Stimulated activated CD4-positive, alpha-beta T cell treated with anti-CD3 and anti-CD28 coated beads, Interleukin-1b, Interleukin-23, amount 100 ng/mL, for 1 hour (primary cell): ENCODE measurements around the gene OR5I1.
"Not testable (repeated sequence)": the region's sequence is repeated elsewhere in the genome, so short reads cannot be mapped to it uniquely, and the experiment has no call there.

Source experiments
- DNase-seq, 2 donors: peaks; one replicate each; pipeline ENCODE4 v3.0.0-alpha.2; 2020; ENCODE audit warnings: low read depth in 2 of 2

Gene OR5I1

GRCh38 chr11:55936300-55936699, at the start of gene OR5I1:
Gene OR5I1, minus strand, starts transcription at chr11:55936400. Its CDS starts 0 bp downstream, at chr11:55936400.
- no peak for DNase-seq

GRCh38 chr11:55970935-55971334, 34.7 kb upstream of the OR5I1 start:
- no peak for DNase-seq

- DNase-seq: no peak
Measured at GRCh38 chr11:55969845-55970244, 33.6 kb upstream of the OR5I1 start, which contains the start of gene OR10AG1. Gene OR10AG1, minus strand, starts transcription at chr11:55969945. Its CDS starts 38 bp downstream, at chr11:55969907.

GRCh38 chr11:55967914-55968313, 31.7 kb upstream of the OR5I1 start:
- DNase-seq: no peak

- DNase-seq: no peak
Measured at GRCh38 chr11:55966391-55966790, 30.2 kb upstream of the OR5I1 start.

GRCh38 chr11:55956521-55956920, 20.3 kb upstream of the OR5I1 start:
- no peak for DNase-seq

- DNase-seq: no peak
Measured at GRCh38 chr11:55949330-55949729, 13.1 kb upstream of the OR5I1 start.

GRCh38 chr11:55942785-55943392, 6.7 kb upstream of the OR5I1 start:
- DNase-seq: no peak

- no peak for DNase-seq
Measured at GRCh38 chr11:55920537-55920936, 15.7 kb downstream of the OR5I1 start.

- DNase-seq: no peak
Measured at GRCh38 chr11:55914482-55914881, 21.7 kb downstream of the OR5I1 start, which contains the start of gene OR5W2. Gene OR5W2, minus strand, starts transcription at chr11:55914582. Its CDS starts 0 bp downstream, at chr11:55914582.

GRCh38 chr11:55902308-55902707, 33.9 kb downstream of the OR5I1 start:
- no peak for DNase-seq

- DNase-seq: no peak
Measured at GRCh38 chr11:55895216-55895615, 41.0 kb downstream of the OR5I1 start.

- DNase-seq: not testable (repeated sequence)
Measured at GRCh38 chr11:55885481-55885880, 50.7 kb downstream of the OR5I1 start.
